ENCODE data around the gene ABCA13.

DNA sequence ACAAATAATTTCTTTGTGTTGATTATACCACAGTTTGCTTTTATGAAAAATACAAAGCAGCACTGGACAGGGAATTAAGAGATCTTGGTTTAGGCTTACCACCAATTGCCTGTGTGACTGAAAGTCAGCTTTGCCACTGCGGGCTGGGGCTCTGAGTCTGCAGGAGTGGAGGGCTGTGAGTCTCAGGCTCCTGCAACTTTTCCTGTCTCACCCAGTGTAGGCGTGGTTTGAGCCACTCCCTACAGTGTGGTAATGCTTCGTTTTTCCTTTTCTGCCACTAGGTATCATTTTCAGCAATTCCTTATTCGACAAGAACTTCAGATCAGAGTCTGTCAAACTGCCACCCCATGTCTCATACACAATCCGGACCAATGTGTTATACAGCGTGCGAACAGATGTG lies 180.6 kb downstream of the ABCA13 start:
- no peak for TF ChIP-seq CTCF (IDR thresholded peaks at IDR 0.05)
- no peak for TF ChIP-seq EZH2 (IDR thresholded peaks at IDR 0.05)

All from neural progenitor cell (in vitro differentiated cells).